Measurements from ENCODE around the gene RETN.

Gene RETN

DNA sequence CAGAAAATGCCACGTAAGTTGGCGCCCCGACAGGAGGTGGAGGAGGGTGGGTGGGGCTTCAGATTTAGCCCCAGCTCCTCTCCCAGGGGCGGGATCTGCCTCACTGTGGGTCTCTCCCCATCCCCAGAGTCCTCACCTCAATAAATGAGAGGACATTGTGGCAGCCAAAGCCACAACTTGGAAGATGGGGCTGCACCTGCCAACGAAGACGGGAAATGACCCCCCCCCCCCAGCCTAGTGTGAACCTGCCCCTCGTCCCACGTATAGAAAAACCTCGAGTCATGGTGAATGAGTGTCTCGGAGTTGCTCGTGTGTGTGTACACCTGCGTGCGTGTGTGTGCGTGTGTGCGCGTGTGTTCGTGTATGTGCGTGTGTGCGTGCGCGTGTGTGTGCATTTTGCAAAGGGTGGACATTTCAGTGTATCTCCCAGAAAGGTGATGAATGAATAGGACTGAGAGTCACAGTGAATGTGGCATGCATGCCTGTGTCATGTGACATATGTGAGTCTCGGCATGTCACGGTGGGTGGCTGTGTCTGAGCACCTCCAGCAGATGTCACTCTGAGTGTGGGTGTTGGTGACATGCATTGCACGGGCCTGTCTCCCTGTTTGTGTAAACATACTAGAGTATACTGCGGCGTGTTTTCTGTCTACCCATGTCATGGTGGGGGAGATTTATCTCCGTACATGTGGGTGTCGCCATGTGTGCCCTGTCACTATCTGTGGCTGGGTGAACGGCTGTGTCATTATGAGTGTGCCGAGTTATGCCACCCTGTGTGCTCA is 10.3 kb downstream of the RETN start:
- TF ChIP-seq, protein P1, sequence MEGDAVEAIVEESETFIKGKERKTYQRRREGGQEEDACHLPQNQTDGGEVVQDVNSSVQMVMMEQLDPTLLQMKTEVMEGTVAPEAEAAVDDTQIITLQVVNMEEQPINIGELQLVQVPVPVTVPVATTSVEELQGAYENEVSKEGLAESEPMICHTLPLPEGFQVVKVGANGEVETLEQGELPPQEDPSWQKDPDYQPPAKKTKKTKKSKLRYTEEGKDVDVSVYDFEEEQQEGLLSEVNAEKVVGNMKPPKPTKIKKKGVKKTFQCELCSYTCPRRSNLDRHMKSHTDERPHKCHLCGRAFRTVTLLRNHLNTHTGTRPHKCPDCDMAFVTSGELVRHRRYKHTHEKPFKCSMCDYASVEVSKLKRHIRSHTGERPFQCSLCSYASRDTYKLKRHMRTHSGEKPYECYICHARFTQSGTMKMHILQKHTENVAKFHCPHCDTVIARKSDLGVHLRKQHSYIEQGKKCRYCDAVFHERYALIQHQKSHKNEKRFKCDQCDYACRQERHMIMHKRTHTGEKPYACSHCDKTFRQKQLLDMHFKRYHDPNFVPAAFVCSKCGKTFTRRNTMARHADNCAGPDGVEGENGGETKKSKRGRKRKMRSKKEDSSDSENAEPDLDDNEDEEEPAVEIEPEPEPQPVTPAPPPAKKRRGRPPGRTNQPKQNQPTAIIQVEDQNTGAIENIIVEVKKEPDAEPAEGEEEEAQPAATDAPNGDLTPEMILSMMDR (IDR thresholded peaks at IDR 0.05; ENCODE audit: insufficient read depth, low read depth, low read length, missing control alignments): peak; percentile 68
- no peak overlapping the region for H3K4me3 ChIP-seq (ENCODE audit: low read depth, low read length)
- DNase-seq (ENCODE audit: low read depth): peak; percentile 89

DNA sequence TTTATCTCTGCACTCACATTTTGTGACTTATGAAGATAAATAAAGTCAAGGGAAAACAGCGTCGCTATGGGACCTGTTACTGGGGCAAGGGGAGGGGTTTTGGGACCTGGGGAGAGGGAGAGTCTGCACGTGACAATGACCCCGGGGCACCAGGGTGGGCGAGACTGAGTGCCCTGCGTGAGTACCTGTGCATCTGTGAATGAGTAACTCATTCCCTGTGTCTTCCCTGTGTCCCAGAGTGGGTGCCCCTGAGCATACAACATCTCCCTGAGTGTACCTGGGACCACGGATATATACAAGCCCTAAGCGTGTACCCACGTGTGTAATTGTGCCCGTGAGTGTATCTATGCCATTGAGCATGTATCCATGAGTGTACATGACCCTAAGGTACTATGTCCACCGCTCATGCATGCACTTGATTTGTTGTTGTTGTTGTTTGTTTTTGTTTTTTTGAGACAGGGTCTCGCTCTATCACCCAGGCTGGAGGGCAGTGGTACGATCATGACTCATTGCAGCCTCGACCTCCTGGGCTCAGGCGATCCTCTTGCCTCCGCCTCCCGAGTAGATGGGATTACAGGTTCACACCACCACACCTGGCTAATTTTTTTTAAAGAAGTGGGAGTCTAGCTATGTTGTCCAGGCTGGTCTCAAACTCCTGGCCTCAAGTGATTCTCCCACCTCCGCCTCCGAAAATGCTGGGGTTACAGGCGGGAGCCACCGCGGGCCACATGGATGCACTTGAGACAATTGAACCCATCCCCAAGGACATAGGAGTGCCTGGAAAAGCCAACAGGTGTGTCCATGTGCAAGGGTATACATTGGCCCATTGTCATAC is 11.1 kb downstream of the RETN start:
- DNase-seq (ENCODE audit: low read depth): no peak
- H3K4me3 ChIP-seq (ENCODE audit: low read depth, low read length): peak overlapping the region; percentile 26
- TF ChIP-seq, protein P1 (IDR thresholded peaks at IDR 0.05; ENCODE audit: insufficient read depth, low read depth, low read length, missing control alignments): no peak

DNA sequence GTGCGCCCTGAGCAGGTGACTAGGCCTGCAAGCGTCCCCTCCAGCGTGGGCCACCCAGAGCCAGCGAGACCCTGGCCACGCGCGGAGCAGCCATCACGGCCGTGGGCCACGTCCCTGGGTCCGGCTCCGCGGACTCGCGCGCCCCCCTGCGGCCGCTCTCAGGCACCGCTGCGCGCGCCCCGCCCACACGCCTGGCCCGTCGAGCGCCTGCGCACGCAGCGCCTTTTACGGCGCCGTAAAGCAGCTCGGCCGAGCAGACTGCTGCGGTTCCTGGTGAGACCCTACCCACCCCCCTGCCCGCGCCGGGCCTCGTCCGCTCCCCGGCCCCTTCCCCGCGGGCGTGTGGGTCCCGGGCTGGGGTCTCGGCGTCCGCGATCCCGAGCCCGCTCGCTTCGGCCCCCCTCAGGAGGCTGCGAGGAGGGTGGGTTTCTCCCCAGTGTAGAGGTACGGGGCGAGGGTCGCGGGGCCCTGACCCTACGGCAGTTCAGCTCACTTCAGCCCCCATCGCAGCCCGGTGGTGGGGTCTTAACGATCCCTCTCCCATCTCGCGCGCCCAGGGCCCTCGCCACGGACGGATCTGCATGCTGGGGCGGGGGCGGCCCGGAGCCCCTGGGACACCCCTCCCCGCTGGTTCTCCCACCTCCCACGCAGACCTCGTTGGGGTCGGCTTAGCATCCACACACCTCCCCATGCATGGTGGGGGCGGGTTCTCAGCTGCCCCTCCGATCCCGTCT is 11.9 kb downstream of the RETN start, which contains the start of gene TRAPPC5:
Gene TRAPPC5 (plus strand): TSS at position 228 of the 734 bp plus-strand sequence. CDS start 1,421 bp downstream, outside the sequence.
- peak within 1 kb of the TSS; percentile 78 for H3K4me3 ChIP-seq (ENCODE audit: low read depth, low read length)
- DNase-seq (ENCODE audit: low read depth): peak; percentile 92
- TF ChIP-seq, protein P1 (IDR thresholded peaks at IDR 0.05; ENCODE audit: insufficient read depth, low read depth, low read length, missing control alignments): peak; percentile 89

DNA sequence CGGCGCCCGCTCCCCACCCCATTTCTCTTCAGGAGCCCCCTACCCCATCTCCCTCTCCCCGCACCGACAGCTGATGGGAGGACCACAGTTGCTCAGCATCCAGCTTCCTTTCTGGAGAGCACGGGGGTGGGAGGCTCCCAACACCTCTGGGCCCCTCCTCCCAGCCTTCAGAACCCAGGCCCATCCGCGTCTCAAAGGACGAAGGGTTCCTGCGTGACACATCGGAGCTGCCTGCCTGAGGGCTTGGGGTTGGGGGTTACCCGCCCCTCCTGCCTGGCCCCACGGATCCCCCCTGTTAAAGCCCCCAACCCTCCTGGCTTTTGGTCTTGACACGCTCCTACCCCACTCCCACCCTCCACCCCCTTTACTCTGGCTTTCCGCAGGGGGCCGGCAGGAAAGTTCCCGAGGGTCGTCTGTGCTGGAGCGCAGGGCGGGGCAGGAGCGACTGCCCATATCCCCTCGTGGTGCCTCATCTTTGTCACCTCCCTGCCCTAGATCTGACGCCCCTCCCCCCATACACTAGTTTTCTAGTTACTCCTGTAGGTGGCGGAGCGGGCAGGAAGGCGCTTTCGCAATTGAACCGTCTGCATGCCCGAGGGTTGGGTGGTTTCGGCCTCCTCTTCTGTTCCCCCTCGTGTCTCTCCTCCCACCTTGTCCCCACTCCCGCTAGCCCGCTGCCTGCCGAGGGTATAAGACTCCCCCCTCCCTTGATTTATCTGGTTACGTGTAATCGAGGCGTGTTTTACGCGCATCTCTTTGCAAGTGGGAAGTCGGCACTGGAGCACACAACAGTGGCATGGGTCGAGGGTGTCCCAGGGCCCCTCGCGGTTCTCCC is 12.7 kb downstream of the RETN start:
- TF ChIP-seq, protein P1 (IDR thresholded peaks at IDR 0.05; ENCODE audit: insufficient read depth, low read depth, low read length, missing control alignments): peak; percentile 72
- peak overlapping the region; percentile 78 for H3K4me3 ChIP-seq (ENCODE audit: low read depth, low read length)
- peak; percentile 95 for DNase-seq (ENCODE audit: low read depth)

DNA sequence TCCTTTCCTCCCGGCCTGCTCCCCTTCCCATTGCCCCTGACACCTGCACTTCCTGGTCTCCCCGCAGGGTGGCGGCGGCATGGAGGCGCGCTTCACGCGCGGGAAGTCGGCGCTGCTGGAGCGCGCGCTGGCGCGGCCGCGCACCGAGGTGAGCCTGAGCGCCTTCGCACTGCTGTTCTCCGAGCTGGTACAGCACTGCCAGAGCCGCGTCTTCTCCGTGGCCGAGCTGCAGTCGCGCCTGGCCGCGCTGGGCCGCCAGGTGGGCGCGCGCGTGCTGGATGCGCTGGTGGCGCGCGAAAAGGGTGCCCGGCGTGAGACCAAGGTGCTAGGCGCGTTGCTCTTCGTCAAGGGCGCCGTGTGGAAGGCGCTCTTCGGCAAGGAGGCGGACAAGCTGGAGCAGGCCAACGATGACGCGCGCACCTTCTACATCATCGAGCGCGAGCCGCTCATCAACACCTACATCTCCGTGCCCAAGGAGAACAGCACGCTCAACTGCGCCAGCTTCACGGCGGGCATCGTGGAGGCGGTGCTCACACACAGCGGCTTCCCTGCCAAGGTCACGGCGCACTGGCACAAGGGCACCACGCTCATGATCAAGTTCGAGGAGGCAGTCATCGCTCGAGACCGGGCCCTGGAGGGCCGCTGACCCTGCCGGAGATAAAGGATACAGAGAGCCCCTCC is 13.5 kb downstream of the RETN start:
- peak overlapping the region; percentile 78 for H3K4me3 ChIP-seq (ENCODE audit: low read depth, low read length)
- TF ChIP-seq, protein P1 (IDR thresholded peaks at IDR 0.05; ENCODE audit: insufficient read depth, low read depth, low read length, missing control alignments): no peak
- DNase-seq (ENCODE audit: low read depth): no peak
